Measurements from ENCODE around the gene MGAT5B.
A peak's percentile ranks its signal among the peaks of the same experiment; 100 is the strongest.
"Not testable (repeated sequence)": the region's sequence is repeated elsewhere in the genome, so short reads cannot be mapped to it uniquely, and the experiment has no call there.

The MGAT5B gene

GRCh38 chr17:76972046-76972641 lies 103.9 kb downstream of the MGAT5B start:
- peaks cover 29% of the 10 kb centered on the region for H3K27me3 Mint-ChIP-seq
- H3K27ac Mint-ChIP-seq: peak overlapping the region in 1 of 2 donors; percentile 65
- no peak overlapping the region for H3K4me3 Mint-ChIP-seq
- H3K9me3 Mint-ChIP-seq: peaks cover 0 to 12% of the 10 kb centered on the region in 2 donors
- no peak for ATAC-seq
- peaks cover 26% of the 10 kb centered on the region for H3K4me1 Mint-ChIP-seq
- DNase-seq: no peak

- peaks cover 2 to 17% of the 10 kb centered on the region in 2 donors for H3K9me3 Mint-ChIP-seq
- no peak for ATAC-seq
- no peak overlapping the region for H3K4me3 Mint-ChIP-seq
- H3K27me3 Mint-ChIP-seq: peaks cover 29% of the 10 kb centered on the region
- H3K27ac Mint-ChIP-seq: no peak overlapping the region
- DNase-seq: no peak
- peaks cover 26% of the 10 kb centered on the region for H3K4me1 Mint-ChIP-seq
Observed at GRCh38 chr17:76973040-76973439, 104.8 kb downstream of the MGAT5B start.

GRCh38 chr17:76974721-76975120 lies 106.5 kb downstream of the MGAT5B start:
- peaks cover 15% of the 10 kb centered on the region for H3K27me3 Mint-ChIP-seq
- H3K4me1 Mint-ChIP-seq: peaks cover 13% of the 10 kb centered on the region
- no peak overlapping the region for H3K4me3 Mint-ChIP-seq
- no peak overlapping the region for H3K27ac Mint-ChIP-seq
- ATAC-seq: no peak
- H3K9me3 Mint-ChIP-seq: peaks cover 10 to 31% of the 10 kb centered on the region in 2 donors
- no peak for DNase-seq

DNA sequence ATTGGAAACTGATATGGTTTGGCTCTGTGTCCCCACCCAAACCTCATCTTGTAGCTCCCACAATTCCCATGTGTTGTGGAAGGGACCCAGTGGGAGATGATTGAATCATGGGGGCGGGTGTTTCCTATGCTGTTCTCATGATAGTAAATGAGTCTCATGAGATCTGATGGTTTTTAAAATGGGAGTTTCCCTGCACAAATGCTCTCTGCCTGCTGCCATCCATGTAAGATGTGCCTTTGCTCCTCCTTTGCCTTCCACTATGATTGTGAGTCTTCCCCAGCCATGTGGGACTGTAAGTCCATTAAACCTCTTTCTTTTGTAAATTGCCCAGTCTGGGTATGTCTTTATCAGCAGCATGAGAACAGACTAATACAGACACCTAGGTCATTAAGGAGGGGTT lies 109.8 kb downstream of the MGAT5B start:
- not testable (repeated sequence) for H3K27me3 Mint-ChIP-seq, H3K27ac Mint-ChIP-seq, DNase-seq, H3K4me3 Mint-ChIP-seq, ATAC-seq
- H3K9me3 Mint-ChIP-seq: peaks cover 10 to 31% of the 10 kb centered on the region in 2 donors
- peaks cover 12% of the 10 kb centered on the region for H3K4me1 Mint-ChIP-seq

- ATAC-seq: no peak
- peaks cover 10 to 18% of the 10 kb centered on the region in 2 donors for H3K9me3 Mint-ChIP-seq
- no peak for DNase-seq
- H3K4me1 Mint-ChIP-seq: peaks cover 19% of the 10 kb centered on the region
- no peak overlapping the region for H3K4me3 Mint-ChIP-seq
- no peak overlapping the region for H3K27ac Mint-ChIP-seq
- no peaks in the 10 kb centered on the region for H3K27me3 Mint-ChIP-seq
Observed at GRCh38 chr17:76981545-76982295, 113.5 kb downstream of the MGAT5B start.

DNA sequence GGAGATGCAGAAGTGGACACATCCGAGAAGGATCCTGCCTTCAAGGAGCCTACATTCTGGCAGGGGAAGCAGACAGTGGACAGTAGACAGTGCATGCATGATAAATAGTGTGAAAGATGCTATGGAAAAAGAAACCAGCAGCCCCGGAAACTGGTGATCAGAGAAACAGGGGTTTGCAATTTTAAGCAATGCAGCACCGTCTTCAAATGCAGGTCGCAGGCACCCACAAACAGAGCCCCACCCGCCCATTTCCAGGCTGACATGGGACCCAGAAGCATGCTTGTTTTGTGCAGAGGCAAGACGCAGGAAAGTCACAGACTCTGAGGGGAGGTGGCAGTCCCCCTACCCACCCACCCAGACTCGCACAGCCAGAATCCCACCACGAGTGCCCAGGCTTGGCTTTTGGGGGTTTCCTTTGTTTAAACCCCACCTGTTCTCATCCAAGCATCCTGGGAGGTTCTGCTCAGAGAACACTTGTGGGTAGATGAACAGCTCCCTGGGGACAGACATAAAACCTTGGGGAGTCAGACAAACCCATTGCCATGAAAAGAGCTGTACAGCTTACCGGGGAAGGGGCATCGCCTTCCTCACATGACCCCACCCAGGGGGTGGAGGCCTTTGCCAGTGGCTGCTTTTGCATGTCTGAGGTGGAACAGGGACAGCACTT lies 114.3 kb downstream of the MGAT5B start:
- ATAC-seq: peak; percentile 52
- H3K4me1 Mint-ChIP-seq: peaks cover 19% of the 10 kb centered on the region

DNA sequence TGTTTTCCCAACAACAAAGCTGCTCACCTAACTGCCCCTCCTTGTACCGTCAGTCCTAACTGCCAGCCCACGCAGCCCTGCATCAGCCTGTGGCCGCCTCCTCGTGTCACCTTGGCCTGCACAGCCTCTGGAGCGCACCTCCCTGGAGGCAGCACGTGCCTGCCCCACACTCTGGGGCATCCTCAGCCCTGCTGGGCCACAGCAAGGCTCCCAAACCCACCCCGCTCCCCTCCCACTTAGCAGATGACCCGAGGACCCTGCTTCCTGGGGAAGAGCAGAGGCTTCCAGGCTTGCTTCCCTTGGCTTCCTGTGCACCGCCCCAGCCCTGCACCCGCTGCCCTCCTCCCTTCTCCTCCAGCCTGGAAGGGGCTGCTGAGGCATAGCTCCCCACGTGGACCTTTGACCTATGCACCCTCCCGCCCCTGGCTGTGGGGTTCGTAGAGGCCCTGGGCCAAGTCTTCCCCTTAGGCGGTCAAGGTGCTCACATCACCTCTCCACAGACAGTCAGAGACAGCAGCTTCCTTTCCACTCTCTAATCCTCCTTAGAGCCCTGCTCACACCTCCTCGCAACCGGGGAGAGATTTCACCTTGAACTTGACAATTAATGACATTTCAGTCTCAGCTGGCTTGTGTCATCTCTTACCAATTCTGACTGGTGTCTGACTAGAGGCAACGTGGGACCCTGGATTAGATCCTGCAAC lies 115.0 kb downstream of the MGAT5B start:
- Mint-ChIP-seq H3K4me3 (peak overlapping the region in 1 of 2 donors; percentile 24), H3K9me3 (peaks cover 6 to 12% of the 10 kb centered on the region in 2 donors)

More for the DNA sequence above, 114.3 kb downstream of the MGAT5B start:
- no peaks in the 10 kb centered on the region for H3K27me3 Mint-ChIP-seq
- no peak overlapping the region for H3K4me3 Mint-ChIP-seq
- DNase-seq: no peak
- no peak overlapping the region for H3K27ac Mint-ChIP-seq
- H3K9me3 Mint-ChIP-seq: peaks cover 10 to 18% of the 10 kb centered on the region in 2 donors

DNA sequence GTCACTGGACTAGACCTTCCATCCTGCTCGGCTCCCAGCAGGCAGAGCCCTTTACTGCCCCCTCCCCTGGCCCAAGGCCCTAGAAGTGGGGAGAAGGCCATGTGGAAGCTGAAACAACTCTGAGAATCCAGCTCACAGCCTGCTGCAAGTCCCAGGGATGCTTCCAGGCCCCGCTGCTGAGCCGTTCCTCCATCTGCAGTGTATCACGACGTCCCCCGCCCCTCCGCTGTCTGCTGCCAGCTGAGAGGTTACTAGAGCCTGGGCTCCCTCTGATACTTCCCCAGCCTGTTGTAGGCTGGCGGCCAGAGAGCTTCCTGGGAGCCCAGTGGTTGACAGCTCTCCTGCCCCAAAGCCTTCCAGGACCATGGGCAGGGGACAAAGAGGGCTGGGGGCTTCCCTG lies 118.2 kb downstream of the MGAT5B start:
- Mint-ChIP-seq H3K27ac (no peak overlapping the region), H3K9me3 (no peaks in the 10 kb centered on the region), H3K4me1 (peaks cover 19% of the 10 kb centered on the region), H3K4me3 (no peak overlapping the region), H3K27me3 (no peaks in the 10 kb centered on the region)
- DNase-seq (no peak), ATAC-seq (no peak)

More for the DNA sequence above, 115.0 kb downstream of the MGAT5B start:
- DNase-seq: no peak
- peaks cover 19% of the 10 kb centered on the region for H3K4me1 Mint-ChIP-seq
- H3K27ac Mint-ChIP-seq: peak overlapping the region in 1 of 2 donors; percentile 79
- H3K27me3 Mint-ChIP-seq: no peaks in the 10 kb centered on the region
- ATAC-seq: no peak

DNA sequence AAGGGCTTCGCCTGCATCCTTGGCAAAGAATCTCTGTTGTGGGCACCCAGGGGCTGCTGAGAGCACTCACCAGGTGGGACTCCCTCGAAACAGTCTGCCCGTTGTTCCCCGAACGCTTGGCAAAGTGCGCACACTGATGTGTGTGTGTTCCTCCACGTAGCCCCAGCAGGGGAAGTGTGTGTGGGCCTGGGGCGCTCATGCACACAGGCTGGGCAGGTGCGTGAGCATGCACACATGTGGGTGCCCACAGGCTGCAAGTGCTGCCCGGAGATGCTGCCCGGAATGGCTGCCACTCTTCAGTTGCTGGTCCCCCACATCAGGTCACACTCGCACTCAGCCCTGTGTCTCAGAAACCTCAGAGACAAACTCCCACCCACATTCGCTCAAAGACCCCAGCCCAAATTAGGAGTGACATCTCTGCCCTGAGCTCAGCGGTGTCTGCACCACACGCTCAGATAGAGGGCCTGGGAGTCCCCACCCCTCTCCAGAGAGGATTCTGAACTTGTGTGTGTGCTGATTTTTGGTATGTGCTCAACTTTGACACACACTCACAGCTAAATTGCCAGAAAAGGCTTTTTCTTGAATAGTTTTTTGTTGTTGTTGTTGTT lies 119.4 kb downstream of the MGAT5B start:
- Mint-ChIP-seq H3K9me3 (no peaks in the 10 kb centered on the region), H3K27ac (no peak overlapping the region), H3K4me1 (peaks cover 12% of the 10 kb centered on the region), H3K4me3 (no peak overlapping the region), H3K27me3 (no peaks in the 10 kb centered on the region)
- no peak for ATAC-seq
- no peak for DNase-seq

DNA sequence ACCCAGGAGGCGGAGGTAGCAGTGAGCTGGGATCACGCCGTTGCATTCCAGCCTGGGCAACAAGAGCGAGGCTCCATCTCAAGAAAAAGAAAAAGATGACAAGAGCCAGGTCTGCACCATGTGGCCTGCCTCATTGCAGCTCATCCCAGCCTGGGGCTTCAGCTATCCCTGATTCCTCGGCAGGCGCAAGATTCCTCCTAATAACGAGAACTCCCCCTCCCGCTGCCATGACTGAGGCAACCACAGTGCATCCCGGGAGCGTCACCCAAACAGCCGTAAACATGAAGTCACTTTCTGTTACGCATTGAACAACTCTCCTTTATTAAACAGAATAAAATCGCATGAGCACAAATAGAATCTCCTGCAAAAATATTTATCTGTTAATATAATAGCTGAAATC lies 120.6 kb downstream of the MGAT5B start:
- Mint-ChIP-seq H3K9me3 (no peaks in the 10 kb centered on the region), H3K27me3 (no peaks in the 10 kb centered on the region), H3K4me3 (no peak overlapping the region), H3K27ac (no peak overlapping the region), H3K4me1 (peaks cover 5% of the 10 kb centered on the region)
- no peak for ATAC-seq
- no peak for DNase-seq

- Mint-ChIP-seq H3K9me3 (no peaks in the 10 kb centered on the region), H3K4me3 (no peak overlapping the region), H3K4me1 (peaks cover 12% of the 10 kb centered on the region), H3K27me3 (no peaks in the 10 kb centered on the region), H3K27ac (no peak overlapping the region)
- no peak for DNase-seq
- no peak for ATAC-seq
Observed at GRCh38 chr17:76989519-76989918, 121.3 kb downstream of the MGAT5B start.

DNA sequence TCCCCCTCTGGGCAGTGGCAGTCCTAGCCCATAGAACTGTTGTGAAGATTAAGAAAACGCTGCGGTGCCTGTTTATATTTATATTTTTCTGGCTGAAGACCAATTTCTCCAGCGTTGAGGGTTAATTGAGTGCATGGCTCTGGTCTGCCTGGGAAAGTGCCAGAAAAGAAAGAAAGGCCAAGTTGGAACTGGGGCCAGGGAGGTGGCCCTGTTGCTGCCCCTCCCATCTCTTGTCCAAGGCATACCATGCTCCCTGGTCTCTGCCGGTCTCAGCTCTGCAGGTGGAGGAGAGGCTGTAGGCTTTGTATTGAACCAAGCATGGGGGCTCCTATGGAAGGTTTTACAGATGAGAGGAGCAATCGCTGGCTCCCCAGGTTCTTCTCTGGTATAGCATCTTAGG lies 124.7 kb downstream of the MGAT5B start:
- DNase-seq (no peak), ATAC-seq (no peak)
- no peaks in the 10 kb centered on the region for H3K9me3 Mint-ChIP-seq
- H3K4me3 Mint-ChIP-seq: no peak overlapping the region
- H3K27me3 Mint-ChIP-seq: no peaks in the 10 kb centered on the region
- H3K4me1 Mint-ChIP-seq: peaks cover 43% of the 10 kb centered on the region
- H3K27ac Mint-ChIP-seq: peak overlapping the region in 1 of 2 donors; percentile 69

GRCh38 chr17:76993651-76994050 lies 125.4 kb downstream of the MGAT5B start:
- H3K4me3 Mint-ChIP-seq: no peak overlapping the region
- ATAC-seq (no peak), DNase-seq (no peak)
- no peaks in the 10 kb centered on the region for H3K27me3 Mint-ChIP-seq
- H3K27ac Mint-ChIP-seq: no peak overlapping the region
- no peaks in the 10 kb centered on the region for H3K9me3 Mint-ChIP-seq
- peaks cover 50% of the 10 kb centered on the region for H3K4me1 Mint-ChIP-seq

GRCh38 chr17:76994237-76994637 lies 126.0 kb downstream of the MGAT5B start:
- H3K27ac Mint-ChIP-seq: peak overlapping the region in 1 of 2 donors; percentile 71
- DNase-seq (no peak), ATAC-seq (no peak)
- peaks cover 56% of the 10 kb centered on the region for H3K4me1 Mint-ChIP-seq
- H3K4me3 Mint-ChIP-seq: no peak overlapping the region
- H3K9me3 Mint-ChIP-seq: no peaks in the 10 kb centered on the region
- H3K27me3 Mint-ChIP-seq: no peaks in the 10 kb centered on the region

DNA sequence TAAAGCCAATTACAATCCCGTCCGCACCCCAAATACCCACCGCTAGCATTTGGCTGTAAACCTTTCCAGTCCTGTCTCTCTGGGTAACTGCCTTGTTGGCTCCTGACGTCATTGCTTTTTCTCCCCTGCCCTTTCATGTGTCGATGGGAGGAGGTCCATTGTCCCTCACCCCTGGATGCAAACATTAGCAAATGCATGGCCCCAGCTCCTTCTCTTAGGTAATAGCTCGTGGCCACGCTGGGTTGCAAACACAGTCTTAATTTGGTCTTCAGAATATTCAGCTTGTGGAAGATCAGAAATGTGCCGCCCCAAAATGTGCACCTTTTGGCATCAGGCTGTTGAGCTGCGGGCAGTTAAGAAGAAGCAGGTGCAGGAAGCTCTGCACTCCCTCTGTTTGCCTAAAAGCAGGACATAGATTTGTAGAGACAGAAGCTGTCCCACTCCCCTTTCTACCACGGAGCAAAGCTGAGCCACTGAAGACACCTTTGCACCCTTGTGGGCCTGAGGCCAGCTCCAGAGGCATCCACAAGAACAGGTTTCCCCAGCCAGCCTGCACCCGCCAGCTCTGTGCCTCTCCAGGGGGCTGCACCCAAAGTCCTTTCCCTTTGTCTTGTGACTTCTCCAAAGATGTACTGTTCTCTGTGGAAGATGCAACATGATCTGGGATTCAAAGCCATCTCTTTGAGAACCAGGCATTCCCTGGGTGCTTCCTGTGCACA lies 127.3 kb downstream of the MGAT5B start:
- peak overlapping the region; percentile 2 to 77 for H3K27ac Mint-ChIP-seq
- no peaks in the 10 kb centered on the region for H3K27me3 Mint-ChIP-seq
- ATAC-seq (no peak), DNase-seq (no peak)
- H3K4me3 Mint-ChIP-seq: peak overlapping the region in 1 of 2 donors; percentile 22
- no peaks in the 10 kb centered on the region for H3K9me3 Mint-ChIP-seq
- H3K4me1 Mint-ChIP-seq: peaks cover 60% of the 10 kb centered on the region
